HFF-Myc (cell line): ENCODE results near the gene C4orf51.

Experiments
- DNase-seq: peaks from one replicate; pipeline ENCODE4 v3.0.0-alpha.2; 2011; ENCODE audit warnings: low read depth; ENCODE audit errors: extremely low read depth
- H3K4me3 ChIP-seq: replicated peaks from 2 replicates; pipeline ENCODE4 v1.5.1; 2011; ENCODE audit warnings: low read depth, mild to moderate bottlenecking, control low read depth, low read length
- CTCF ChIP-seq: IDR thresholded peaks from 2 replicates; pipeline ENCODE4 v1.5.1; 2012; ENCODE audit warnings: mild to moderate bottlenecking, low read depth, low read length, control low read depth; ENCODE audit errors: missing control alignments

C4orf51 gene

GRCh38 chr4:145736241-145736831 lies 56.4 kb downstream of the C4orf51 start:
- no peak overlapping the region for H3K4me3 ChIP-seq
- TF ChIP-seq CTCF, result no peak
- no peak for DNase-seq

GRCh38 chr4:145739845-145740244 lies 59.9 kb downstream of the C4orf51 start:
- TF ChIP-seq CTCF, result no peak
- H3K4me3 ChIP-seq, result no peak overlapping the region
- no peak for DNase-seq

DNA sequence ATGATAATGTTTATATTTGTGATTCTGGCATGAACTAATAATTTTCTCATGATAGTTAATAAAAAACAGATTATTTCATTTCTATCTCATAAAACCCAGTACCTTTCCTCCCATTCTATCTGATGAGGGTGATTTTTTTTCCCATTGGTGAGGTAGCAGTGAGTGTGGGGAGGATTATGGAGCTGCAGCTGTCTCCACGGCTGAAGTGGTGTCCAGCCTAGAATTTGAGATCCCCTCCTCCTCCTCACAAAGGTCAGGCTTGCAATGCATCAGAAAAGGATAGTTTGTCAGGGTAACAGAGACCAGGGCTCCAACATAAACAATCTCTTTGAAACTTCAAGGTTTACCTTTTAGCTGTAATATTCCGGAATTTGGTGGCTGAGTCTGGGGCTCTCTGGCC lies 60.9 kb downstream of the C4orf51 start:
- H3K4me3 ChIP-seq, result no peak overlapping the region
- DNase-seq, result peak; percentile 33
- TF ChIP-seq CTCF, result no peak

DNA sequence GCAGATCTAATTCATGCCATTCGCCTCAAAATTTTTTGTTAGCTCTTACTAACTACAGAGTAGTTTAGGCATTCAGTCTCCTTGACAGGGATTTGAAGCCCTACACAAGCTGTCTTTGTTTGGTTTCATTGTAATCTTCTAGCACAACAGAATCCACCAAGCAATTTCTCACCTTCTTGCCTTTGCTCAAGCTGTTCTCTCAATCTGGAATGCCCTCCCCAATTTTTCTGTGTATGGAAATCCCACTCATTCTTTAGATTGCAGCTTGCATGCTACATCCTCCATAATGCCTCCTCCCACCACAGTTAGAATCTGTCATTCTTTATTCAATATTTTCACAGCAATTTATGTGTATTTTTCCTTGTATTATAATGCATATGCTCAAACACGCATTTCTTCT lies 63.7 kb downstream of the C4orf51 start:
- no peak for DNase-seq
- TF ChIP-seq CTCF, result no peak

GRCh38 chr4:145755802-145756201 lies 75.9 kb downstream of the C4orf51 start:
- H3K4me3 ChIP-seq, result no peak overlapping the region
- no peak for DNase-seq
- no peak for TF ChIP-seq CTCF

More for the DNA sequence above, 63.7 kb downstream of the C4orf51 start:
- no peak overlapping the region for H3K4me3 ChIP-seq

DNA sequence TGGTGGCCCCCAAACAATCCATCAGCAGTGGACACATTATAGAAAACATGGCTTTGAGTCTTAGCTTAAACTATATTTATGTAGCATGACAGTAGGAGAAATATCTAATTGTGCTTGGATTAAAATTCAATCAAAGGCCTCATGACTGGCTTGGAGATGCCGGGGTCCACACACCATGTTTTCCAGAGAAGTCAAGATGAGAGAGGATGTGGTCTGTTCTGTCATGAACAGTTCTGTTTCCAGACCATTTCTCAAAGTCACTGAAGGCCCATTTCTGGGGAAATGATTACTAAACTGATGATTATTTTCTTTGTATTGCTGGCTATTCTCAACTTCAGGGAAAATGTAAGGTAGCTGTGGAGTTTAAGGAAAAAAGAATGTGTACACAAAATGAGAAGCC lies 76.3 kb downstream of the C4orf51 start:
- H3K4me3 ChIP-seq, result no peak overlapping the region
- no peak for DNase-seq
- no peak for TF ChIP-seq CTCF

DNA sequence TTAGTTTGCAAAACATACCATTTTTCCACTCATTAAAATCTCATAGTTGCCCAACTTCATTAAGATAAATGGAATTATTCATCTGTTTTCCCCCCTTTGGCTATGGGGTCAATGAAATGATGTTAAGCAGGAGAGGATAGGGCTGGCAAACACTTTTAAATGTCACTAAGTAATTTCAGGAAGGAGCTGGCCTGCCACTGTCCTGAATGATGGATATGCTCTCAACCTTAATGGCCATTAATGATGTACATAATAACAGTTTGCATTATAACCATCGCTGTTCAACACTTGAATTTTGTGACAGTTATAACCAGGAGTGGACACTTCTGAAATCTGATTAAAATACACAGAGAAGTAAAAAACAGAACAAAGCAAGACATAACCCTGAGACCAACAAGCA lies 77.2 kb downstream of the C4orf51 start:
- TF ChIP-seq CTCF, result no peak
- DNase-seq, result no peak
- H3K4me3 ChIP-seq, result no peak overlapping the region
